ENCODE results near the gene MOB2.

- TF ChIP-seq CTCF (conservative IDR thresholded peaks at IDR 0.05) (no peak), EZH2 (IDR thresholded peaks at IDR 0.05; ENCODE audit: low read depth) (no peak)
Measured at GRCh38 chr11:1516273-1517067, 29.9 kb upstream of the MOB2 start.

Data from PC-9 (cell line).